KMS-11 (cell line): ENCODE data around the gene GLTPD2.
A peak's percentile ranks its signal among the peaks of the same experiment; 100 is the strongest.
"Not testable (repeated sequence)": the region's sequence is repeated elsewhere in the genome, so short reads cannot be mapped to it uniquely, and the experiment has no call there.

Source experiments
- H2AFZ ChIP-seq: fragments of 200-600 bp; sonication (generic); 2 replicates; pipeline ENCODE4 v1.6.1; 2016; ENCODE audit warnings: antibody characterized with exemption, mixed run types, low read depth
- H3K27ac ChIP-seq: fragments of 200-600 bp; sonication (generic); 2 replicates; pipeline ENCODE4 v1.6.1; 2016; ENCODE audit warnings: mild to moderate bottlenecking, mixed run types
- H3K27me3 ChIP-seq: fragments of 200-600 bp; sonication (generic); 2 replicates; pipeline ENCODE4 v1.6.1; 2017; ENCODE audit warnings: mild to moderate bottlenecking, low read depth, mixed run types, moderate library complexity; ENCODE audit not compliant: insufficient read depth
- H3K36me3 ChIP-seq: fragments of 200-600 bp; sonication (generic); 2 replicates; pipeline ENCODE4 v1.6.1; 2017; ENCODE audit warnings: mild to moderate bottlenecking, mixed run types; ENCODE audit not compliant: insufficient read depth
- H3K4me1 ChIP-seq: fragments of 200-600 bp; sonication (generic); 2 replicates; pipeline ENCODE4 v1.6.1; 2016; ENCODE audit warnings: mild to moderate bottlenecking, low read depth, mixed run types; ENCODE audit not compliant: poor library complexity, severe bottlenecking
- H3K4me2 ChIP-seq: fragments of 200-600 bp; sonication (generic); 2 replicates; pipeline ENCODE4 v1.7.0; 2016; ENCODE audit warnings: mild to moderate bottlenecking, mixed run types
- H3K4me3 ChIP-seq: fragments of 200-600 bp; sonication (generic); IDR thresholded peaks from 2 replicates; pipeline ENCODE4 v1.6.1; 2017; ENCODE audit warnings: low read depth, low read length, mixed read lengths; ENCODE audit not compliant: insufficient read depth
- H3K79me2 ChIP-seq: fragments of 200-600 bp; sonication (generic); 2 replicates; pipeline ENCODE4 v1.6.1; 2016; ENCODE audit warnings: low read depth, mixed run types; ENCODE audit not compliant: insufficient read depth
- H3K9ac ChIP-seq: fragments of 200-600 bp; sonication (generic); 2 replicates; pipeline ENCODE4 v1.6.1; 2016; ENCODE audit warnings: mild to moderate bottlenecking, mixed run types
- H4K20me1 ChIP-seq: fragments of 200-600 bp; sonication (generic); 2 replicates; pipeline ENCODE4 v1.6.1; 2016; ENCODE audit warnings: mild to moderate bottlenecking, mixed run types; ENCODE audit not compliant: insufficient read depth
- CTCF ChIP-seq: fragments of 200-600 bp; sonication (generic); conservative IDR thresholded peaks from 2 replicates; pipeline ENCODE4 v1.6.1; 2017; ENCODE audit warnings: low read depth, mild to moderate bottlenecking, antibody characterized with exemption, low read length, moderate library complexity, mixed read lengths

The GLTPD2 gene

GRCh38 chr17:4827399-4827798, 38.6 kb downstream of the GLTPD2 start:
- Histone ChIP-seq H3K4me1 (no peaks in the 10 kb centered on the region), H4K20me1 (no peaks in the 10 kb centered on the region), H3K4me2 (no peak overlapping the region), H3K36me3 (no peaks in the 10 kb centered on the region), H3K79me2 (no peaks in the 10 kb centered on the region), H3K4me3 (no peak overlapping the region), H2AFZ (no peak overlapping the region), H3K9ac (no peak overlapping the region), H3K27ac (no peak overlapping the region), H3K27me3 (no peaks in the 10 kb centered on the region)
- TF ChIP-seq CTCF, result no peak

GRCh38 chr17:4832829-4833177, 44.0 kb downstream of the GLTPD2 start:
- not testable (repeated sequence) for H2AFZ ChIP-seq, H3K79me2 ChIP-seq, H3K27ac ChIP-seq, H3K4me1 ChIP-seq, H3K27me3 ChIP-seq, H3K4me3 ChIP-seq, H4K20me1 ChIP-seq, H3K9ac ChIP-seq, H3K36me3 ChIP-seq, H3K4me2 ChIP-seq

GRCh38 chr17:4833178-4833940, 44.6 kb downstream of the GLTPD2 start, which contains the start of gene MINK1:
TSS of gene MINK1 (plus strand) at chr17:4833340. CDS start at chr17:4833584, 244 bp downstream.
- no peaks in the 10 kb centered on the region for H3K79me2 ChIP-seq
- no peak within 1 kb of the TSS for H3K27ac ChIP-seq
- H3K9ac ChIP-seq, result peak within 1 kb of the TSS; percentile 25; the same call in 1 of the 2 replicates
- H3K4me1 ChIP-seq, result peaks cover 7% of the 10 kb centered on the region
- H3K27me3 ChIP-seq, result no peaks in the 10 kb centered on the region
- no peak for TF ChIP-seq CTCF
- H4K20me1 ChIP-seq, result no peaks in the 10 kb centered on the region
- no peak within 1 kb of the TSS; the same call in 1 of the 2 replicates for H2AFZ ChIP-seq
- H3K36me3 ChIP-seq, result no peaks in the 10 kb centered on the region
- H3K4me3 ChIP-seq, result no peak within 1 kb of the TSS
- peak within 1 kb of the TSS; percentile 33; the same call in 1 of the 2 replicates for H3K4me2 ChIP-seq

DNA sequence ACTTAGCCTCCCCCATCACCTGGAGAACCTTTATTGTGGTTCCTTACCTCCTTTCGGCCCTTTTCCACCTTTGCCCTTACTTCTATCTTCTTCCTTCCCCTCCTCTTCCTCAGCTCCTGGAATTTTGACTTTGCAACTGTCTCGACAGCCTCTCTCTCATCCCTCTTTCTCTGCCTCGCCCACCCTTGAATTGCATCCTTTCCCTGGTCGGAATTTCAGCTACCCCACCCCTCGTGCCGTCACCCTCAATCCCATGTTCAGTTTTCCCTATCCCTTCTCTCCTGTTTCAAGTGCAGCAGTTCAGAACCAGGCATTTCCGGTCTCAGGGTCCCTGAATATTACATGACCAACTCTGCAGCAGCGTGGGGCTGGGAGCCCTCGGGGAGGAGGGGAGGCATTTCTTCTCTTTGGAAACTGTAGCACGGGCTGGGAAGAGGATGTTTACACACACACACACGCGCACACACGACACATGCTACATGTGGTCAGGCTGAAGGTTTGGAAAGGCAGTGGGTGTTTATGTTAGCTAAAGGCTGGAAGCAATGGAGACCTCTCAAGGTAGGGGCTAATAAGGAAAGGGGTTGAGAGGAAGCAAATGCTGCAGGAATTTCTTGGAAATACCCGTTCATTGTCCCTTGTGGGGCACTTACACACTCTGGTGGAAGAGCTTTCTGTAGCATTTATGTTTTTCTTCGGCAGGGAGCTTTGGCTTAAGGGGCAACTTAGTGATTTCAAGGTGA, 45.3 kb downstream of the GLTPD2 start:
- H4K20me1 ChIP-seq, result no peaks in the 10 kb centered on the region
- H3K4me1 ChIP-seq, result peaks cover 7% of the 10 kb centered on the region
- no peak overlapping the region for H3K27ac ChIP-seq
- H3K79me2 ChIP-seq, result no peaks in the 10 kb centered on the region
- H3K4me3 ChIP-seq, result no peak overlapping the region
- H3K4me2 ChIP-seq, result peak overlapping the region; percentile 33; the same call in 1 of the 2 replicates
- TF ChIP-seq CTCF, result no peak
- no peaks in the 10 kb centered on the region for H3K36me3 ChIP-seq
- peak overlapping the region; percentile 25; the same call in 1 of the 2 replicates for H3K9ac ChIP-seq
- no peaks in the 10 kb centered on the region for H3K27me3 ChIP-seq
- no peak overlapping the region for H2AFZ ChIP-seq

GRCh38 chr17:4834681-4835020, 45.9 kb downstream of the GLTPD2 start:
- no peak overlapping the region for H3K27ac ChIP-seq
- H3K4me3 ChIP-seq, result no peak overlapping the region
- H3K9ac ChIP-seq, result no peak overlapping the region

More at GRCh38 chr17:4834681-4835020, 45.9 kb downstream of the GLTPD2 start:
- Histone ChIP-seq H3K4me1 (peaks cover 7% of the 10 kb centered on the region), H3K27me3 (no peaks in the 10 kb centered on the region), H3K79me2 (no peaks in the 10 kb centered on the region), H3K4me2 (no peak overlapping the region), H3K36me3 (no peaks in the 10 kb centered on the region), H4K20me1 (no peaks in the 10 kb centered on the region), H2AFZ (no peak overlapping the region)
- TF ChIP-seq CTCF, result no peak
